ENCODE results near the gene TYW1.

- no peak for TF ChIP-seq CTCF (IDR thresholded peaks at IDR 0.05; ENCODE audit: control extremely low read depth in 1 of 3, insufficient read depth in 1 of 3, low read depth in 1 of 3, low read length in 3 of 3)
- TF ChIP-seq MAFK (IDR thresholded peaks at IDR 0.05; ENCODE audit: low read depth, low read length) = no peak
- no peak for TF ChIP-seq EP300 (IDR thresholded peaks at IDR 0.05; ENCODE audit: borderline replicate concordance in 1 of 2, low read depth in 2 of 2, low read length in 2 of 2)
- TF ChIP-seq HDAC6 (IDR thresholded peaks at IDR 0.05; ENCODE audit: low read depth, low read length) = no peak
- no peak for TF ChIP-seq SIX5 (IDR thresholded peaks at IDR 0.05; ENCODE audit: low read depth, low read length)
- no peak for TF ChIP-seq SIN3A (conservative IDR thresholded peaks at IDR 0.05 in 1 of 2, IDR thresholded peaks at IDR 0.05 in 1 of 2; ENCODE audit: low read depth in 1 of 2, low read length in 2 of 2)
- TF ChIP-seq SRF (IDR thresholded peaks at IDR 0.05; ENCODE audit: low read depth, low read length) = no peak
- TF ChIP-seq CTBP2 (IDR thresholded peaks at IDR 0.05; ENCODE audit: borderline replicate concordance, insufficient read depth, insufficient read length, low read length) = no peak
- TF ChIP-seq TAF7 (optimal IDR thresholded peaks at IDR 0.05; ENCODE audit: borderline replicate concordance, low read depth, low read length) = no peak
- TF ChIP-seq CBX8 (IDR thresholded peaks at IDR 0.05; ENCODE audit: borderline replicate concordance, low read depth, low read length) = no peak
- no peak for TF ChIP-seq CBX5 (IDR thresholded peaks at IDR 0.05; ENCODE audit: low read depth, low read length)
- TF ChIP-seq EGR1 (IDR thresholded peaks at IDR 0.05; ENCODE audit: borderline replicate concordance, low read depth, low read length) = no peak
Observed at GRCh38 chr7:67056683-67057082, 60.0 kb downstream of the TYW1 start.

All from H1 (cell line).